Measurements from ENCODE around the gene PRSS33. TPM values are rescaled to one million over a fixed set of nuclear protein-coding genes. Genes with fewer than 3 reads are reported as not detected.

Gene PRSS33
- total RNA-seq, 1 donor from 2014 or later = not detected

GRCh38 chr16:2767140-2767731 lies 20.1 kb downstream of the PRSS33 start:
- no peak for TF ChIP-seq CTCF (IDR thresholded peaks at IDR 0.05; ENCODE audit: insufficient read depth, low read length, severe bottlenecking)
- Histone ChIP-seq H3K36me3 (ENCODE audit: control insufficient read depth, insufficient read depth, low read length) (peaks cover 61% of the 10 kb centered on the region), H3K27me3 (ENCODE audit: control insufficient read depth, insufficient read depth, low read length) (no peaks in the 10 kb centered on the region), H3K4me3 (ENCODE audit: low read depth, low read length) (no peak overlapping the region)
- FAIRE-seq (no peak), DNase-seq (ENCODE audit: low read depth) (no peak)

- FAIRE-seq (peak; percentile 87), DNase-seq (ENCODE audit: low read depth) (no peak)
- Histone ChIP-seq H3K4me3 (ENCODE audit: low read depth, low read length) (no peak overlapping the region), H3K36me3 (ENCODE audit: control insufficient read depth, insufficient read depth, low read length) (peaks cover 62% of the 10 kb centered on the region), H3K27me3 (ENCODE audit: control insufficient read depth, insufficient read depth, low read length) (no peaks in the 10 kb centered on the region)
- no peak for TF ChIP-seq CTCF (IDR thresholded peaks at IDR 0.05; ENCODE audit: insufficient read depth, low read length, severe bottlenecking)
These were observed 20.8 kb downstream of the PRSS33 start for GRCh38 chr16:2766430-2767139.

- DNase-seq (ENCODE audit: low read depth) (no peak), FAIRE-seq (no peak)
- peaks cover 60% of the 10 kb centered on the region for H3K36me3 ChIP-seq (ENCODE audit: control insufficient read depth, insufficient read depth, low read length)
- no peaks in the 10 kb centered on the region for H3K27me3 ChIP-seq (ENCODE audit: control insufficient read depth, insufficient read depth, low read length)
- TF ChIP-seq CTCF (IDR thresholded peaks at IDR 0.05; ENCODE audit: insufficient read depth, low read length, severe bottlenecking) = no peak
- no peak overlapping the region for H3K4me3 ChIP-seq (ENCODE audit: low read depth, low read length)
These were observed 21.6 kb downstream of the PRSS33 start for GRCh38 chr16:2765462-2766404.

- H3K36me3 ChIP-seq (ENCODE audit: control insufficient read depth, insufficient read depth, low read length) = peaks cover 57% of the 10 kb centered on the region
- H3K4me3 ChIP-seq (ENCODE audit: low read depth, low read length) = no peak overlapping the region
- no peak for FAIRE-seq
These were observed 22.6 kb downstream of the PRSS33 start for GRCh38 chr16:2764718-2765117.

GRCh38 chr16:2763173-2763572 lies 24.2 kb downstream of the PRSS33 start:
- no peak for FAIRE-seq

More at GRCh38 chr16:2764718-2765117, 22.6 kb downstream of the PRSS33 start:
- DNase-seq (ENCODE audit: low read depth) = no peak
- TF ChIP-seq CTCF (IDR thresholded peaks at IDR 0.05; ENCODE audit: insufficient read depth, low read length, severe bottlenecking) = peak; percentile 7
- H3K27me3 ChIP-seq (ENCODE audit: control insufficient read depth, insufficient read depth, low read length) = no peaks in the 10 kb centered on the region

More at GRCh38 chr16:2763173-2763572, 24.2 kb downstream of the PRSS33 start:
- no peak for DNase-seq (ENCODE audit: low read depth)
- peaks cover 57% of the 10 kb centered on the region for H3K36me3 ChIP-seq (ENCODE audit: control insufficient read depth, insufficient read depth, low read length)
- TF ChIP-seq CTCF (IDR thresholded peaks at IDR 0.05; ENCODE audit: insufficient read depth, low read length, severe bottlenecking) = no peak
- H3K4me3 ChIP-seq (ENCODE audit: low read depth, low read length) = no peak overlapping the region
- no peaks in the 10 kb centered on the region for H3K27me3 ChIP-seq (ENCODE audit: control insufficient read depth, insufficient read depth, low read length)
